Fibroblast of upper back skin (primary cell): ENCODE results near the gene MPDZ.

ENCODE experiments used
- DNase-seq: peaks from one replicate; pipeline ENCODE4 v3.0.0-alpha.2; 2013

MPDZ gene

DNA sequence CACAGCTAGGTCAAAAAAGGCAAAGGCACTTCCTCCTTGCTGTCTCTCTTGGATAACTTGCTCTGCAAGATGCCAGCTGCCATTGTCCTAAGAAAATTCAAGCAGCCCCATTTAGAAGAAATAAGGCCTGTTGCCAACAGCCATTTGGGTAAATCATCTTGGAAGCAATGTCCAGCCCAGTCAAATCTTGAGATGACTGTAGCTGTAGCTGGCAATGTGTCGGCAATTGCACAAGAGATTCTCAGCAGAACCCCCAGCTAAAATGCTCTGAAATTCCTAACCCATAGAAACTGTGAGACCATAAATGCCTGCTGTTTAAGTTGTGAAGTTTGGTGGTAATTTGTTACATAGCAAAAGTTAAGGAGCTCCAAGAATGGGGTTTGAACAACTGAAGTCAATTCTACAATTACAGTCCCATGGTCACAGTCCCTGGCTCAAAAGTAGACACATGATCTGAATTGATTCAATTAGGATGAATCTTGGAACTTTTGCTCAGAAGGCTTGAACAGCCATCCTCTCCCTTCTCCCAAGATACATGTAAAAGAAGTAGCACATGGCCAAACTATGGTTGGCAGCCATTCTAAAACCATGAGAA lies 151.1 kb downstream of the MPDZ start:
- DNase-seq = peak; percentile 18

DNA sequence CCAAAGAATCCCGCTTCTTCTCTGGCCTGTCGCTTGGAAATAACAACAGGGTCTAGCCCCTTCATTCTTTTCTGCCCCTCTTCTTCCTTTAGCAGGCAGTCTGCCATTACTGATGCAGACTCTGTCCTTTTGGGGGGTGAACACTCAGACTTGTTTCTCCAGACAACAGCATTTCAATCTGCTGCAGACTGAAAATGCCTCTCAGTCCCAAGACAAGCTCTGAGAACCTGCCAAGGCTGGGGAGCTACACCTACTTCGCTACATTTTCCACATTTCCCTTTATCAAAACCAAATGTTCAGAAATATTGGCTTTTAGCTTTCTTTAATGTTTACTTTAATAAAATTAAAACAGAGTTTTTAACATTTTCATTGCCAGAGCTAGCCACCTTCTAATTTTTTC lies 152.4 kb downstream of the MPDZ start:
- no peak for DNase-seq

DNA sequence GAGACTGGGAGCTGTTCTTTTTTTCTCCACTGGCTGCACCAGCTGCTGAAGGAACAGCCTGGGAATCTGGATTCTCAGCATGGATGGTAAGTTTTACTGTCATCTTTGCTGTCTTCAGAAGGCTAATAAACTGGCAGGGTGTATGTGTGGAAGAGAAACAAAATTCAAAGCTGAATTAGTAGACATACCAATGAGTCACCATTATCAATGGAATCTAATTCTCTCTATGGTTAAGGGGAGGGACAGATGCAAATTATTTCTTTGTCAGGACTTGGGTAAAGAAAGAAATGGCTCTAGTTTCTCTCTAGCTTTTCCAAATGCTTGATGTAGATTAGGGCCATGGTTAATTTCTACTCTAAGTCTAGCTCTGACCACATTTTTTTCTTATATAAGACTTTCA lies 154.2 kb downstream of the MPDZ start:
- DNase-seq = no peak

DNA sequence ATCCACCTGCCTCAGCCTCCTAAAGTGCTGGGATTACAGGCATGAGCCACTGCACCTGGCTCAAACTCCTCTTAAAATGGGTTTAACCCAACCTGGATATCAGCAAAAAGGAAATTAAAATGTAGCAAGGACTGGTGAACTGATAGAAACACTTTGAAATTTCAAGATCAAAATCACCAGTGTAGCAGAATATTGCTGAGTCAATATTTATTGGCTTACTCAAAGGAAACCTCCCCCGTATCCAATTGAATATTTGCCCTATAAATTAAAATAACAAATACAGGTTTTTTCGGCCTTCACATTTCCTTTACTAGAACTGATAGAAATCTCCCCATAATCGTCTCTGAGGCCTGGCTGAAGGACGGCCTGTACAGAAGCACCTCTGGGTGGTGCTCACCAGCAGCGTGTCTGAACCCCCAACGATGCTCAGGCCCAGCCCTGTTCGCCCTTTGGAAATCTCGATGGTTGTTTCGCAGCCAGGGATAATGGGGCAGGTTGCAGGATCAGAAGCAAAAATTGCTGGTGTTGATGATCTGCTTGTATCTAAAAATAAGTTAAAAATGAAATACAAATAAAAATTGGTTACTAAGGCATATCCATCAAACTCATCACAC lies 156.6 kb downstream of the MPDZ start:
- no peak for DNase-seq

GRCh38 chr9:13118313-13118712 lies 161.2 kb downstream of the MPDZ start:
- no peak for DNase-seq

DNA sequence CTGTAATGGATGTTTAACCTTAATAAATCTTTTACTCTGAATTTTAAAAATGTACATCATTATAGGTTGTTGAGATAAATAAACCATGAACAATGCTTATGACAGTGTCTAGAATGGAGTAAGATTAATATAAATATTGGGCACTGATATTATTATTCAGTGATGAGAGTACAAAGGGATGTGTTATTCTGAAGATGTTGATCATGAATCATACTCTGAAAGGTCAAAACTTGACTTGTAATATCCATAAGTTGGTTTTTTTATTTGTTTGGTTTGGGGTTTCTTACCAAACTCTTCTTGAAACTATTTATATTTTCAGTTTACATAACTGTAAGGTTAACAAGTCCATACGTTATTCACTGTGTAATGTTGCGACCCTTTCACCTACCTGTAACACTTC lies 163.2 kb downstream of the MPDZ start:
- DNase-seq = no peak

DNA sequence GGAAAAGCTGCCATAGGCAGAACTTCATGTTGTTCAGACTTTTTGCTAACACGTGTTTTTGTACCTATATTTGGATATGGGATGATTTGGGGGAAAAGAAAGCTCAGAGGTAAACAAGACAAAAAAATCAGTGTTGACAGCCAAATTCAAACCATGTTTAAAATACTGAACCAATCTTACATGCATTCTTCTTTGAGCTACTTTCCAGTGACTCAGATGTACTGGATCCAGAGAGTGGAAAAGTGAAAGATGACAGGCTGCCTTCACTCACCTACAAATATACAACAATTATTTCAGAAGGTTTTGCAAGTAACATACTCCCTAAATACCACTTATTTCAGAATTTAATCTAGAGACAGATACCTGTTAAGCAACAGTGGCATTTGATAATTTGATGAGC lies 165.7 kb downstream of the MPDZ start:
- peak; percentile 41 for DNase-seq

DNA sequence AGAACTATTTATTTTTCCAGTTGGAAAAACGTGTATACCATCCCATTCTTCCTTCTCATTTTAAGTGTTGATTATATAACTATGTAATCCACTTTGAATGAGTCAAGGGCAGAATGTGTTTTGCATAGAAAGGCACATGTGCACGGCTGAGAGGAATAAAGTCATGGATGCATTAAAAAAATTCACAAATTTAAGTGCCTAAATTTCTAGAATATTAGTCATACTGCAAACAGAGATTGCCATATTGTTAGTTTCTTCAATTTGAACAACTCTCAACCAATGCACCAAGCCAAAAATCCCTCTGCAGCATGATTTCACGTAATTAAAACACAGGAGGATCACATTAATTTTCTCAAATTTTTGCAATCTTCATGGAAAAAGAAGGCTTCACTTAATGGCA lies 166.3 kb downstream of the MPDZ start:
- DNase-seq = peak; percentile 70

DNA sequence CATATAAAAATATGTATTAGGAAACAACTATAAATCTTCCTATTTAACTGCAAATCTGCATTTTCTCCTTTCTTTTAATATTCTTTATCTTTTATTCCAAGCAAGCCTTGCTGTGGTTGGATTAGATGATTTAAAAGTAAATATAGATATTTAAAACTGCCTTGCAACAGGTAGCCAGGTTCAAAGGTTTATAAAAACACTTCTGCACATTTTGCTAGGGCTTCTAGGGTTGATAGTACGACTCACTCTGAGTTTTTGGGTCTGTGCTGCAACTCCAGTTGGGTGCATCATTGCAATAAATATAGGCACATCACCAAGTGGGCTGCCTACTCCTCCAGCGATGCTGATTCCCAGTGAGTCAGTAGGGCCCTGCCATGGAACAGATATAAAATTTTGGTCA lies 167.7 kb downstream of the MPDZ start:
- no peak for DNase-seq

- DNase-seq = peak; percentile 23
These were observed 168.6 kb downstream of the MPDZ start for GRCh38 chr9:13110766-13111417.

DNA sequence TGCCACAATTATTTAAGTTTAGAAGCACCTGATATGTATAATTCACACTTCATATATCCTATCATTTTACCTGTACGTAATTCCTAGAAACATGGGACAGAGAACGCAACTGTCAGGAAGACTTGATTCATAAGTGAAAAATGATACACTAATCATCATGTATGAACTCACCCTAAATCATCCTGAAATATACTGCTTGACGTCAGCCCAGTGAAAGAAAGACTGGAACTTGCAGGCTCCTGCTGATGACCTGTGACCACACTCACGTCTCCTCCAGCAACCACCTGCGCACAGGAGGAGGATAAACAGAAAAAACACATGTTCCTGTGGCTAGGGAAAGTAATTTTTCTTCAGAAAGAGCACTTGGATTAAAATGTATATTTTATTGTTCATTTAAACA lies 169.7 kb downstream of the MPDZ start:
- no peak for DNase-seq

- no peak for DNase-seq
These were observed 172.5 kb downstream of the MPDZ start for GRCh38 chr9:13107008-13107407.

- DNase-seq = no peak
These were observed 178.4 kb downstream of the MPDZ start for GRCh38 chr9:13100914-13101572.

GRCh38 chr9:13095056-13095455 lies 184.4 kb downstream of the MPDZ start:
- DNase-seq = no peak

GRCh38 chr9:13090628-13091027 lies 188.9 kb downstream of the MPDZ start:
- DNase-seq = no peak

- DNase-seq = no peak
These were observed 189.8 kb downstream of the MPDZ start for GRCh38 chr9:13089666-13090065.

DNA sequence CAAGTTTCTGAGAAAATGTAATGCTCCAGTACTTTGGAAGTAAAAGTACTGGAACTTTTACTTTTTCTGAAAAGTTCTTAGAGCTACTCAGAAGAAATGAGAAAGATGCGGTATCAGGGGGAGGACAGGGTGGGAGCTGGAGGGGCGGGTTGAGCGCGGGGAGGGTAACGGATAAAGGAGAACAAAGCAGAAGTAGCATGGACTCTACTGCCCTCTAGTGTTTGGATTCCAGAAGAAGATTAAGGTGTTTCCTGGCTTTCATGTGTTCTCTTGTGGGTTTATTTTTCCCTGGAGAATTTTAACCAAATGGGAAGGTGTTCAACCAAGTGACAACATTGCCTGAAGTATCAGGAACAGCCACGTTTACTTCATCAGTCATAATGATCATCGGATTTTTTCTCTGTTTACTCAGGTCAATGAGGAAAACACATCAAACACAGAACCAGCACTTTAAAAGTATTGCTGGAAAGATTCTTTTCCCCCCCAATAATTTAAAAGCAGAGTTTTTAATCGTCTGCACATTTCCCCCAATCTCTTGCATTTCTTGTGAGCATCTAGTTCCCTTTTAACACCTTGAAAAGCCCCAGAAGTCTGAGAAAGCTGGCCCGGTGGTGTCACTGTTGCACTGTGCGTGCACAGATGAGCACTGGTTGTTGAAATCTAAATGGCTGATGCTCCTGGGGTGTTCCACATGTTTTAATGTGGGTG lies 190.6 kb downstream of the MPDZ start:
- peak; percentile 63 for DNase-seq

GRCh38 chr9:13083963-13084528 lies 195.4 kb downstream of the MPDZ start:
- DNase-seq = peak; percentile 69

DNA sequence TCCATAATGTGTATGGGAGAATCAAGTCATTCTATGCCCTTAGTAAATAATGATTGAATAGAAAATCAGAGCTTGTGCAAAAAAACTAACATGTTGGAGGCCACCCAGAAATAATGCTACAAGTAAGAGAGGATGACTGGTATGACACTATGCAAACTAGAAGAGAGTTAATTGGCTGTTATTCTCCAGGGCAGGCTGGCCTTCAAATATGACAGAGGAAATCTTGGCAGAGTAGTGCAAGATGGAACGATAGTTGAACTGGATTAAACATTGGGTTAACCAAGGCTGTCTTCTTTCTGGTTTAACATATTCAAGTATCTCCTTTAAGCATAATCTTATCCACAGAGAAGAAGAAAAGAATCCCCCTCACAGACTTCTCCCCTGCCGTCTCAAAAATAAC lies 196.1 kb downstream of the MPDZ start:
- no peak for DNase-seq

DNA sequence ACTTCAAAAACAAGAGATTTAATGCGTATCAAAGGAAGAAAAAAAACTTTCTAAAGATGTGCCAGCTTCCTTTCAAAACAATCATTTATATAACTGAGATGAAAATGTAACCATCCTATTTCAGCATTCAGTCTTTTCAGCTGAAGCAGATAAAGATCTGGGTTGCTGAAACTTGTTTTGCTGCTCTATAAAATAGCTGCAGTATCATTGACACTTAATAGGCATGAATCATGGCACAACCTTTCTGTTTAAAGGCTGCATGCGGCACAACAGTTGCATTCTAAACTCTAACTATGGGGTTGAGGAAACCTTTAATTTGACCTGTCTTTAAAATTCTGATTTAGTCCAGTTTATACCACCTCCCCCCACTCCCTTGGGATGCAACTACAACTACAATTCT lies 196.7 kb downstream of the MPDZ start:
- no peak for DNase-seq

DNA sequence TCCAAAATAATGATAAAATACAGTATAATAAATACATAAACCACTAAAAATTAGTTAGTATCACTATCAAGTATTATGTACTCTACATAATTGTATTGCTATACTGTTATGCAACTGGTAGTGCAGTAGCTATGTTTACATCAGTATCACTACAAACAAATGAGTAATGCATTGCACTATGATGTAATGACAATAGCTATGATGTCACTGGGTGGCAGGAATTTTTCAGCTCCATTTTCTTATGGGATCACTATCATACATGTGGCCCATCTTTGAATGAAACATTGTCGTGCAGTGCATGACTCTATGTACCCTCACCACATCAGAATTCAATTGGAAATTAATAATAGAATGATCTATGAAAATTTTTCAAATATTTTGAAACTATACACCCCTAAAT lies 201.3 kb downstream of the MPDZ start:
- no peak for DNase-seq

- no peak for DNase-seq
These were observed 202.9 kb downstream of the MPDZ start for GRCh38 chr9:13076616-13077015.

- DNase-seq = no peak
These were observed 207.6 kb downstream of the MPDZ start for GRCh38 chr9:13071921-13072320.
